Measurements from ENCODE around the gene COL6A3. TPM values are rescaled to one million over a fixed set of nuclear protein-coding genes. Genes with fewer than 3 reads are reported as not detected.

Gene COL6A3
- total RNA-seq, 1 donor from 2014 or later = 156 TPM

GRCh38 chr2:237424544-237424943 lies 10.6 kb upstream of the COL6A3 start:
- Histone ChIP-seq H3K36me3 (no peaks in the 10 kb centered on the region), H3K9me3 (no peaks in the 10 kb centered on the region), H3K4me3 (no peak overlapping the region), H3K27me3 (no peaks in the 10 kb centered on the region), H3K27ac (no peak overlapping the region), H3K4me1 (peaks cover 0 to 5% of the 10 kb centered on the region in 2 donors)
- TF ChIP-seq, protein P1, sequence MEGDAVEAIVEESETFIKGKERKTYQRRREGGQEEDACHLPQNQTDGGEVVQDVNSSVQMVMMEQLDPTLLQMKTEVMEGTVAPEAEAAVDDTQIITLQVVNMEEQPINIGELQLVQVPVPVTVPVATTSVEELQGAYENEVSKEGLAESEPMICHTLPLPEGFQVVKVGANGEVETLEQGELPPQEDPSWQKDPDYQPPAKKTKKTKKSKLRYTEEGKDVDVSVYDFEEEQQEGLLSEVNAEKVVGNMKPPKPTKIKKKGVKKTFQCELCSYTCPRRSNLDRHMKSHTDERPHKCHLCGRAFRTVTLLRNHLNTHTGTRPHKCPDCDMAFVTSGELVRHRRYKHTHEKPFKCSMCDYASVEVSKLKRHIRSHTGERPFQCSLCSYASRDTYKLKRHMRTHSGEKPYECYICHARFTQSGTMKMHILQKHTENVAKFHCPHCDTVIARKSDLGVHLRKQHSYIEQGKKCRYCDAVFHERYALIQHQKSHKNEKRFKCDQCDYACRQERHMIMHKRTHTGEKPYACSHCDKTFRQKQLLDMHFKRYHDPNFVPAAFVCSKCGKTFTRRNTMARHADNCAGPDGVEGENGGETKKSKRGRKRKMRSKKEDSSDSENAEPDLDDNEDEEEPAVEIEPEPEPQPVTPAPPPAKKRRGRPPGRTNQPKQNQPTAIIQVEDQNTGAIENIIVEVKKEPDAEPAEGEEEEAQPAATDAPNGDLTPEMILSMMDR (IDR thresholded peaks at IDR 0.05) = no peak
- intact Hi-C loops (cut with DNase I) = loop anchor here (5.0 kb wide), 1 partner anchor 33 kb away; no protein-coding TSS in a partner anchor
- no peak for DNase-seq (ENCODE audit: low spot score in 2 of 2)

- H3K36me3 ChIP-seq = no peaks in the 10 kb centered on the region
Measured at GRCh38 chr2:237423891-237424290, 9.9 kb upstream of the COL6A3 start.

GRCh38 chr2:237422309-237422708 lies 8.3 kb upstream of the COL6A3 start:
- Histone ChIP-seq H3K4me1 (peaks cover 0 to 5% of the 10 kb centered on the region in 2 donors), H3K36me3 (no peaks in the 10 kb centered on the region), H3K9me3 (no peaks in the 10 kb centered on the region), H3K27me3 (no peaks in the 10 kb centered on the region), H3K27ac (no peak overlapping the region), H3K4me3 (no peak overlapping the region)
- TF ChIP-seq, protein P1 (IDR thresholded peaks at IDR 0.05) = no peak
- intact Hi-C loops (cut with DNase I) = loop anchor here (5.0 kb wide), 1 partner anchor 35 kb away; no protein-coding TSS in a partner anchor
- peak in 1 of 2 donors; percentile 16 for DNase-seq (ENCODE audit: low spot score in 2 of 2)

More at GRCh38 chr2:237423891-237424290, 9.9 kb upstream of the COL6A3 start:
- TF ChIP-seq, protein P1 (IDR thresholded peaks at IDR 0.05) = no peak
- Histone ChIP-seq H3K9me3 (no peaks in the 10 kb centered on the region), H3K27ac (no peak overlapping the region), H3K27me3 (no peaks in the 10 kb centered on the region), H3K4me1 (peaks cover 0 to 5% of the 10 kb centered on the region in 2 donors), H3K4me3 (no peak overlapping the region)
- no peak for DNase-seq (ENCODE audit: low spot score in 2 of 2)
- intact Hi-C loops (cut with DNase I) = loop anchor here (5.0 kb wide), 1 partner anchor 33 kb away; no protein-coding TSS in a partner anchor

DNA sequence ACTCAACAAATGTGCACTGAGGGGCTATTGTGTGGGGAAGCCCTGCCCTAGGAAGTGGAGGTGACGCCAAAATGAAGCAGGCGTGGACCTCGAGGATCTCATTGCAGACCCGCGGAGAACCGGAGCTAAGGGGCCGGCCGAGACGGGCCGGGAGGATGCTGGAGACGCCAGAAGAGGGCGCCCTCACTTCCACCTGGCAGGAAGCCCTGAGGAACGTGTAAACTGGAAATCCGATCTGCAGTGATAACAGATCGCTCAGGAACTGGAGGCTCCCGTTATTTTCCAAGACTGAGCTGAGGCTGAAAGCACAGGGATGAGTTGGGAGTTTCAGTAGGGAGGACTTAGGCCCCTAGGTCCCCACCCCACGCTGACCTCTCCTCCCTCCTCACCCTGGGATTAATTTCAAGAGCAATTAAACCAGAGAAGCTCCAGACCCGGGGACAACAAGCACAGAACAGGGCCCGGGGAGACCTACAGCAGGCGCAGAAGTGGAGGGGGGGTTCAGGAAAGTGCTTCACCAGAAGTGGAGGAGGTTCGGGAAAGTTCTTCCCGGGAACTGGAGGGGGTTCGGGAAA lies 7.7 kb upstream of the COL6A3 start:
- Histone ChIP-seq H3K27ac (peak overlapping the region; percentile 27 to 55), H3K4me3 (peak overlapping the region; percentile 7 to 57), H3K27me3 (no peaks in the 10 kb centered on the region), H3K9me3 (no peaks in the 10 kb centered on the region), H3K36me3 (no peaks in the 10 kb centered on the region), H3K4me1 (peaks cover 0 to 5% of the 10 kb centered on the region in 2 donors)
- TF ChIP-seq, protein P1 (IDR thresholded peaks at IDR 0.05) = peak; percentile 81 to 89 (median 83)
- peak in 1 of 2 donors; percentile 89 for DNase-seq (ENCODE audit: low spot score in 2 of 2)
- intact Hi-C loops (cut with DNase I) = loop anchor here (1.0 to 5.0 kb wide), 2 partner anchors 36 to 54 kb away; no protein-coding TSS in a partner anchor

DNA sequence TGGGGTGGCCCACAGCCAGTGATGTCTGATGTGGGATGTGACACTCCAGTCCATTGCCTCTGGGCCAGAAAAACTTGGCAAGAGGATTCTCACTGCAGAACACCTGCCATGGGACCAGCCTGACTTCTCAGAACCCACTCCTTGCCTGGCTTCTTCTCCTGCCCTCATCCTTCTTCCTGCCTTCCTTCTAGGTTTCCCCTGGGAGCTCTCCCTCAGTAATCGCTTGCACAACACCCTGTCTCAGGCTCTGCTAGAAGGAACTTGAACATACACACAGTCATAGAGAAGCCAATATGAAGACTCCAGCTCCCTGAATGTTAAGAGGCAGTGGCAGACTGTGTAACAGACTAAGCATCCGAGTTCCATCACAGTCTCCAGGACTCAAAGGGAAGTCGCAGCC lies 4.3 kb upstream of the COL6A3 start:
- no peak overlapping the region for H3K27ac ChIP-seq
- peaks cover 0 to 8% of the 10 kb centered on the region in 2 donors for H3K4me1 ChIP-seq
- no peaks in the 10 kb centered on the region for H3K27me3 ChIP-seq
- TF ChIP-seq, protein P1 (IDR thresholded peaks at IDR 0.05) = no peak
- no peaks in the 10 kb centered on the region for H3K36me3 ChIP-seq
- H3K4me3 ChIP-seq = no peak overlapping the region
- no peak for DNase-seq (ENCODE audit: low spot score in 2 of 2)
- no peaks in the 10 kb centered on the region for H3K9me3 ChIP-seq
- intact Hi-C loops (cut with DNase I) = loop anchor here (10.0 kb wide), 1 partner anchor 293 kb away; no protein-coding TSS in a partner anchor
